ENCODE results near the gene TENM3. TPM values are rescaled to one million over a fixed set of nuclear protein-coding genes. Genes with fewer than 3 reads are reported as not detected.
A peak's percentile ranks its signal among the peaks of the same experiment; 100 is the strongest.

TENM3 gene
- total RNA-seq, 1 experiment from 2014 or later, result 34.1 TPM

DNA sequence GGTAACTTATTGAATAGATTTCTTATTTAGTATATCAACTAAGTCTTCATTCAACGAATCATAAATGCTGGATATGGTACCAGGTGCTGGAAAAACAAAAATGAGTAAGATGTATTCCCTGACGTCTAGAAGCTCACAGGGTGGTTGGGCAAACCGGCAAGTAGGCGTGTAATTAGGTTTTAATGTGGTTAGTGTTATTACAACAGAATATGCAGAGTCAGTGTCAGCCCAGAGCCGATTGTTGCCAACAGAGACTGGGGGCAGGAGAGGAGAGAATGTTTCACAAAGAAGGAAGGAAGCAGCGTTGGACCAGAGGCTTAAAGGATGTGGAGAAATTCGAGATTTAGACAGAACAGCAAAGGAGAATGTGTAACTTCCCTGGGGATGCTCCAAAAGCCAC lies 111.7 kb downstream of the TENM3 start:
- Mint-ChIP-seq H3K27ac (ENCODE audit: low read depth, unreplicated experiment) (no peak overlapping the region), H3K36me3 (ENCODE audit: insufficient read depth, unreplicated experiment) (no peaks in the 10 kb centered on the region), H3K4me3 (ENCODE audit: unreplicated experiment) (no peak overlapping the region), H3K4me1 (ENCODE audit: insufficient read depth, unreplicated experiment) (peaks cover 6% of the 10 kb centered on the region), H3K27me3 (ENCODE audit: insufficient read depth, unreplicated experiment) (no peaks in the 10 kb centered on the region), H3K9me3 (ENCODE audit: unreplicated experiment) (peaks cover 7% of the 10 kb centered on the region)
- intact Hi-C loops (cut with micrococcal nuclease), result no loop called here
- ChIA-PET CTCF (interaction anchor here (0.6 kb wide), 1 partner anchor 66 kb away, joined by 3 read pairs; no protein-coding TSS in a partner anchor), POLR2A (no interaction called here)
- peak; percentile 52 for DNase-seq (ENCODE audit: unreplicated experiment)
- BruUV-seq (replicated peaks), result no TSS peak
- TF ChIP-seq CTCF (IDR thresholded peaks at IDR 0.05; ENCODE audit: unreplicated experiment), result no peak

- Mint-ChIP-seq H3K4me3 (ENCODE audit: unreplicated experiment) (no peak overlapping the region), H3K4me1 (ENCODE audit: insufficient read depth, unreplicated experiment) (no peaks in the 10 kb centered on the region), H3K27me3 (ENCODE audit: insufficient read depth, unreplicated experiment) (no peaks in the 10 kb centered on the region), H3K9me3 (ENCODE audit: unreplicated experiment) (no peaks in the 10 kb centered on the region), H3K27ac (ENCODE audit: low read depth, unreplicated experiment) (no peak overlapping the region), H3K36me3 (ENCODE audit: insufficient read depth, unreplicated experiment) (no peaks in the 10 kb centered on the region)
- intact Hi-C loops (cut with micrococcal nuclease), result no loop called here
- CTCF ChIA-PET, result no interaction called here
- no TSS peak for BruUV-seq (replicated peaks)
- DNase-seq (ENCODE audit: unreplicated experiment), result no peak
- no peak for TF ChIP-seq CTCF (IDR thresholded peaks at IDR 0.05; ENCODE audit: unreplicated experiment)
- POLR2A ChIA-PET, result no interaction called here
Observed at GRCh38 chr4:182367153-182367552, 124.0 kb downstream of the TENM3 start.

- Mint-ChIP-seq H3K9me3 (ENCODE audit: unreplicated experiment) (no peaks in the 10 kb centered on the region), H3K36me3 (ENCODE audit: insufficient read depth, unreplicated experiment) (peaks cover 5% of the 10 kb centered on the region), H3K4me3 (ENCODE audit: unreplicated experiment) (no peak overlapping the region), H3K27me3 (ENCODE audit: insufficient read depth, unreplicated experiment) (no peaks in the 10 kb centered on the region), H3K4me1 (ENCODE audit: insufficient read depth, unreplicated experiment) (no peaks in the 10 kb centered on the region), H3K27ac (ENCODE audit: low read depth, unreplicated experiment) (no peak overlapping the region)
- BruUV-seq (replicated peaks), result no TSS peak
- ChIA-PET POLR2A (interaction anchor here (0.6 kb wide), 1 partner anchor 46 kb away, joined by 5 read pairs; no protein-coding TSS in a partner anchor), CTCF (no interaction called here)
- DNase-seq (ENCODE audit: unreplicated experiment), result no peak
- TF ChIP-seq CTCF (IDR thresholded peaks at IDR 0.05; ENCODE audit: unreplicated experiment), result no peak
- intact Hi-C loops (cut with micrococcal nuclease), result no loop called here
Observed at GRCh38 chr4:182369211-182369610, 126.0 kb downstream of the TENM3 start.

DNA sequence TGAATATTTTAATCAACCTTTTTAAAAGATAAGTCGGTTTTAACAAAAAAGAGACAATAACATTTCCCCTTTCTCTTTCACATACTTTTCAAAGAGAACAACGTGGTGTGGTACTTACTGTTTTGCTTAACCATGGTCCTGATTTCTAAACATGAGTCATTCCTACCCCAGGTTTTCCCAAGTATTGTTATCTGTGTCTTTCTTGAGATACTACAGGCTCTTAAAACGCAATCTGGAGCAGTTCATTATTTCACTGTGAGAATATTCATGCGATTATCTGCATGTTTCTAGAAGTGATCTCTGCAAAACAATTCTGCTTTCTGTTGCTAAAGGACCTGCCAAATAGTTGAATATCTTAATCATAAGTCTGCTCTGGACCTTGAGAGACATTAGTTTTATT lies 127.3 kb downstream of the TENM3 start:
- ChIA-PET CTCF (no interaction called here), POLR2A (no interaction called here)
- intact Hi-C loops (cut with micrococcal nuclease), result no loop called here
- Mint-ChIP-seq H3K4me3 (ENCODE audit: unreplicated experiment) (no peak overlapping the region), H3K27ac (ENCODE audit: low read depth, unreplicated experiment) (no peak overlapping the region), H3K36me3 (ENCODE audit: insufficient read depth, unreplicated experiment) (peaks cover 5% of the 10 kb centered on the region), H3K27me3 (ENCODE audit: insufficient read depth, unreplicated experiment) (no peaks in the 10 kb centered on the region), H3K9me3 (ENCODE audit: unreplicated experiment) (no peaks in the 10 kb centered on the region), H3K4me1 (ENCODE audit: insufficient read depth, unreplicated experiment) (no peaks in the 10 kb centered on the region)
- DNase-seq (ENCODE audit: unreplicated experiment), result no peak
- no TSS peak for BruUV-seq (replicated peaks)
- no peak for TF ChIP-seq CTCF (IDR thresholded peaks at IDR 0.05; ENCODE audit: unreplicated experiment)
